ENCODE data around the gene NEURL3. TPM values are rescaled to one million over a fixed set of nuclear protein-coding genes. Genes with fewer than 3 reads are reported as not detected.

The NEURL3 gene
- total RNA-seq, 4 donors from 2014 or later, result not detected

- 67% methylated on average over 1 of the region's 13 CpGs; no CpG with 5 or more reads in 1 of the 2 donors for WGBS, 2 donors
- DNase-seq, result no peak
- intact Hi-C loops (cut with DNase I), result no loop called here
- TF ChIP-seq POLR2A (IDR thresholded peaks at IDR 0.05) (no peak), CTCF (IDR thresholded peaks at IDR 0.05) (no peak)
- H3K4me1 ChIP-seq, result peaks cover 5 to 37% (median 10%) of the 10 kb centered on the region in 3 donors
- H3K36me3 ChIP-seq, result no peaks in the 10 kb centered on the region
- no peak overlapping the region for H3K27ac ChIP-seq
- no peaks in the 10 kb centered on the region for H3K9me3 ChIP-seq
- H3K4me3 ChIP-seq, result no peak overlapping the region
- peaks cover 0 to 60% (median 0%) of the 10 kb centered on the region in 4 donors for H3K27me3 ChIP-seq
Measured at GRCh38 chr2:96502891-96503636, 2.1 kb downstream of the NEURL3 start.

- WGBS, 2 donors, result 77 to 80% methylated on average over 2 to 9 of the region's 16 CpGs
- intact Hi-C loops (cut with DNase I), result no loop called here
- no peaks in the 10 kb centered on the region for H3K9me3 ChIP-seq
- peaks cover 0 to 65% (median 0%) of the 10 kb centered on the region in 4 donors for H3K27me3 ChIP-seq
- H3K36me3 ChIP-seq, result no peaks in the 10 kb centered on the region
- no peak overlapping the region for H3K27ac ChIP-seq
- DNase-seq, result no peak
- TF ChIP-seq POLR2A (IDR thresholded peaks at IDR 0.05), result no peak
- TF ChIP-seq CTCF (IDR thresholded peaks at IDR 0.05), result no peak
- H3K4me3 ChIP-seq, result no peak overlapping the region
- peaks cover 0 to 30% (median 7%) of the 10 kb centered on the region in 3 donors for H3K4me1 ChIP-seq
Measured at GRCh38 chr2:96501886-96502810, 3.0 kb downstream of the NEURL3 start.

- peaks cover 0 to 30% (median 7%) of the 10 kb centered on the region in 3 donors for H3K4me1 ChIP-seq
- no peak overlapping the region for H3K4me3 ChIP-seq
- no peak for TF ChIP-seq CTCF (IDR thresholded peaks at IDR 0.05)
- no peak for TF ChIP-seq POLR2A (IDR thresholded peaks at IDR 0.05)
- intact Hi-C loops (cut with DNase I), result no loop called here
- no peak overlapping the region for H3K27ac ChIP-seq
- H3K9me3 ChIP-seq, result no peaks in the 10 kb centered on the region
- no peaks in the 10 kb centered on the region for H3K36me3 ChIP-seq
- no peak for DNase-seq
- peaks cover 0 to 65% (median 0%) of the 10 kb centered on the region in 4 donors for H3K27me3 ChIP-seq
- WGBS, 2 donors, result 0% methylated on average over 1 of the region's 2 CpGs; no CpG with 5 or more reads in 1 of the 2 donors
Measured at GRCh38 chr2:96501471-96501874, 3.7 kb downstream of the NEURL3 start.

GRCh38 chr2:96500385-96501066 is 4.6 kb downstream of the NEURL3 start:
- DNase-seq, result no peak
- peak overlapping the region in 1 of 4 donors; percentile 6 for H3K4me3 ChIP-seq
- intact Hi-C loops (cut with DNase I), result no loop called here
- no peak overlapping the region for H3K27ac ChIP-seq
- peaks cover 0 to 29% (median 7%) of the 10 kb centered on the region in 3 donors for H3K4me1 ChIP-seq
- WGBS, 2 donors, result 35 to 70% methylated on average over 5 to 24 of the region's 64 CpGs
- H3K27me3 ChIP-seq, result peaks cover 0 to 65% (median 0%) of the 10 kb centered on the region in 4 donors
- no peaks in the 10 kb centered on the region for H3K9me3 ChIP-seq
- no peaks in the 10 kb centered on the region for H3K36me3 ChIP-seq
- TF ChIP-seq CTCF (IDR thresholded peaks at IDR 0.05) (no peak), POLR2A (IDR thresholded peaks at IDR 0.05) (no peak)

All from esophagus squamous epithelium (tissue), 5 donors.